Neural crest cell (in vitro differentiated cells): ENCODE data around the gene PLK3. TPM values are rescaled to one million over a fixed set of nuclear protein-coding genes. Genes with fewer than 3 reads are reported as not detected.

Experiments used
- DNase-seq: peaks from one replicate; pipeline ENCODE4 v3.0.0; 2021; ENCODE audit warnings: low read depth, mixed read lengths, low spot score
- H3K27ac Mint-ChIP-seq: one replicate; pipeline ENCODE4 v1.8.0; 2021; ENCODE audit warnings: mild to moderate bottlenecking, mixed read lengths; ENCODE audit not compliant: unreplicated experiment
- H3K27me3 Mint-ChIP-seq: 2 replicates; pipeline ENCODE4 v1.8.0; 2021; ENCODE audit warnings: low read depth, mild to moderate bottlenecking, mixed read lengths
- H3K36me3 Mint-ChIP-seq: 2 replicates; pipeline ENCODE4 v1.8.0; 2021; ENCODE audit warnings: low read depth, mild to moderate bottlenecking, mixed read lengths
- H3K4me1 Mint-ChIP-seq: 2 replicates; pipeline ENCODE4 v1.8.0; 2021; ENCODE audit warnings: mixed read lengths
- H3K4me3 Mint-ChIP-seq: one replicate; pipeline ENCODE4 v1.8.0; 2021; ENCODE audit warnings: mild to moderate bottlenecking, mixed read lengths
- H3K9me3 Mint-ChIP-seq: 2 replicates; pipeline ENCODE4 v1.8.0; 2021; ENCODE audit warnings: mixed read lengths
- total RNA-seq: library from RNA; stranded (reverse); gene quantifications from 2 replicates; pipeline ENCODE4 v1.2.1, GENCODE V29; 2021
- TF ChIP-seq, protein P1 (sequence below): fragments of 200-600 bp; sonication (generic); conservative IDR thresholded peaks from 2 replicates; pipeline ENCODE4 v1.5.0; 2021; ENCODE audit warnings: antibody characterized with exemption, mild to moderate bottlenecking

PLK3 gene
- total RNA-seq, 1 donor from 2014 or later = 15.3 TPM

DNA sequence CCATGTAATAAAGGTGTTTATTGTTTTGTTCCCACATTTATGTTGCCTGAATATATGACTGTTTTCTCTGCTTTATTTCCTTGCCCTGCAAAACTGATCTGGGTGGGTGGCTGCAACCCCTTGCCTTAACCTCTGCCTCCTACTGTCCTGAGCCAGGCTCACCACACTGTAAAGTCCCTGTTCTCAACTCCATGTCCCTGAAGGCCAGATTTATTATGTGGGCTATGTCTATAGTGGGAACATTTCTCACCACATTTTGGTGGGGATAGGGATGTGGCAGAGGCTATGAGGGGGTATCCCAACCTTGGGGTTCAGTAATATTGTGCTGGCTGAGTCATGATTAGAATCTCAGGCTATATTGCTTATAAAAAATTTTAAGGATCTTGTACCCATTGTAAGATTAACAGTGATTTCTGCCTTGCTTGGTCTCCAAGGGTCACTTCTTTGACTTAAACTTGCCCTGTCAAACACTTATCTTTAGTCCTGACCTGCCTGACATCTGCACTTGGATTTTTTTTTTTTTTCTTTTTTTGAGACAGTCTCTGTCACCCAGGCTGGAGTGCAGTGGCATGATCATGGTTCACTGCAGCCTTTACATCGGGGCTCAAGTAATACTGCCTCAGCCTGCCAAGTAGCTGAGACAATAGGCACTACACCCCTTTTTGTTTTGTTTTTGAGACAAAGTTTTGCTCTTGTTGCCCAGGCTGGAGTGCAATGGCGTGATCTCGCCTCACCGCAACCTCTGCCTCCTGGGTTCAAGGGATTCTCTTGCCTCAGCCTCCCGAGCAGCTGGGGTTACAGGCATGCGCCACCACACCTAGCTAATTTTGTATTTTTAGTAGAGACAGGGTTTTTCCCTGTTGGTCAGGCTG lies 21.2 kb upstream of the PLK3 start:
- TF ChIP-seq, protein P1, sequence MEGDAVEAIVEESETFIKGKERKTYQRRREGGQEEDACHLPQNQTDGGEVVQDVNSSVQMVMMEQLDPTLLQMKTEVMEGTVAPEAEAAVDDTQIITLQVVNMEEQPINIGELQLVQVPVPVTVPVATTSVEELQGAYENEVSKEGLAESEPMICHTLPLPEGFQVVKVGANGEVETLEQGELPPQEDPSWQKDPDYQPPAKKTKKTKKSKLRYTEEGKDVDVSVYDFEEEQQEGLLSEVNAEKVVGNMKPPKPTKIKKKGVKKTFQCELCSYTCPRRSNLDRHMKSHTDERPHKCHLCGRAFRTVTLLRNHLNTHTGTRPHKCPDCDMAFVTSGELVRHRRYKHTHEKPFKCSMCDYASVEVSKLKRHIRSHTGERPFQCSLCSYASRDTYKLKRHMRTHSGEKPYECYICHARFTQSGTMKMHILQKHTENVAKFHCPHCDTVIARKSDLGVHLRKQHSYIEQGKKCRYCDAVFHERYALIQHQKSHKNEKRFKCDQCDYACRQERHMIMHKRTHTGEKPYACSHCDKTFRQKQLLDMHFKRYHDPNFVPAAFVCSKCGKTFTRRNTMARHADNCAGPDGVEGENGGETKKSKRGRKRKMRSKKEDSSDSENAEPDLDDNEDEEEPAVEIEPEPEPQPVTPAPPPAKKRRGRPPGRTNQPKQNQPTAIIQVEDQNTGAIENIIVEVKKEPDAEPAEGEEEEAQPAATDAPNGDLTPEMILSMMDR = no peak
- Mint-ChIP-seq H3K27me3 (peaks cover 5% of the 10 kb centered on the region), H3K36me3 (peaks cover 38% of the 10 kb centered on the region), H3K27ac (peak overlapping the region; percentile 28), H3K9me3 (no peaks in the 10 kb centered on the region), H3K4me3 (peak overlapping the region; percentile 90), H3K4me1 (peaks cover 47% of the 10 kb centered on the region)
- no peak for DNase-seq

DNA sequence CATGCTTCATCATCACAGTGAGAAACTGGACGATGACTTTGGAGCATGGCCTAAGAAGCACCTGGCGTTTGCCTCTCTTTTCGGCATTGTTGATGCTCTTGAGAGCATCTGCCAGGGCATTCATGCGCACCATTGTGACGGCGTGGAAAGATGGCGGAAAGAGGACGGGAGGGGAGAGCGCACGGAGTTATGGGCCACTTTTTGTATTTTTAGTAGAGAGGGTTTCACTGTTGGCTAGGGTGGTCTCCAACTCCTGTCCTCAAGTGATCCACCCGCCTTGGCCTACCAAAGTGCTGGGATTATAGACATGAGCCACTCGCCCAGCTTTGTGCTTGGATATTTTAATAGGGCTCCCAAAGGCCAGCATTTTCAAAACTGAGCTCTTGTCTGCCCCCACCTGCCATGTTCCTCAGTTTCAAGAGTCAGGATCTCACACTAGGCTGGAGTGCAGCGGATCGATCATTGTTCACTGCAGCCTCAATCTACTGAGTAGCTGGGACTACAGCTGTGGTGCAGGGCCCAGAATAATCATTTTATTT lies 19.5 kb upstream of the PLK3 start:
- Mint-ChIP-seq H3K4me1 (peaks cover 46% of the 10 kb centered on the region), H3K27me3 (peaks cover 8% of the 10 kb centered on the region), H3K27ac (no peak overlapping the region), H3K4me3 (peak overlapping the region; percentile 90), H3K9me3 (no peaks in the 10 kb centered on the region), H3K36me3 (peaks cover 38% of the 10 kb centered on the region)
- TF ChIP-seq, protein P1 = no peak
- no peak for DNase-seq

DNA sequence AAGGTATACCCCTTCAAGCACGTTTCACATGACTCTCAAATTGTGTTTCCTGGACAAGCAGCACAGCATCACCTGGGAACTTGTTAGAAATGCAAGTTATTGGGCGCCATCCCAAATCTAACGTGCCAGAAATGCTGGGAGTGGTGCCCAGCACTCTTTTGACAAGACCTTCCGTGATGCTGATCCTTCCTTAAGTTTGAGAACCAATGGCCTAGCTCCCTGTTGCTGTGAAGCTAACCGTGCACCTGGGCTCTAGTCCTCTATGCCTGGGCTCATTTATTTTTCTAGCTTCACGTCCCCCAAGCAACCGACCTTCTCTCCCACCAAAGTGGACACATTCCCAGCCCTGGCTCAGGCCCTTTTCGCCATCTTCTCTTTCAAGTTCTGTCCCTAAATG lies 16.5 kb upstream of the PLK3 start:
- Mint-ChIP-seq H3K27ac (no peak overlapping the region), H3K27me3 (peaks cover 10% of the 10 kb centered on the region), H3K4me1 (peaks cover 33% of the 10 kb centered on the region), H3K4me3 (peak overlapping the region; percentile 85), H3K9me3 (no peaks in the 10 kb centered on the region), H3K36me3 (peaks cover 20% of the 10 kb centered on the region)
- TF ChIP-seq, protein P1 = no peak
- DNase-seq = no peak

DNA sequence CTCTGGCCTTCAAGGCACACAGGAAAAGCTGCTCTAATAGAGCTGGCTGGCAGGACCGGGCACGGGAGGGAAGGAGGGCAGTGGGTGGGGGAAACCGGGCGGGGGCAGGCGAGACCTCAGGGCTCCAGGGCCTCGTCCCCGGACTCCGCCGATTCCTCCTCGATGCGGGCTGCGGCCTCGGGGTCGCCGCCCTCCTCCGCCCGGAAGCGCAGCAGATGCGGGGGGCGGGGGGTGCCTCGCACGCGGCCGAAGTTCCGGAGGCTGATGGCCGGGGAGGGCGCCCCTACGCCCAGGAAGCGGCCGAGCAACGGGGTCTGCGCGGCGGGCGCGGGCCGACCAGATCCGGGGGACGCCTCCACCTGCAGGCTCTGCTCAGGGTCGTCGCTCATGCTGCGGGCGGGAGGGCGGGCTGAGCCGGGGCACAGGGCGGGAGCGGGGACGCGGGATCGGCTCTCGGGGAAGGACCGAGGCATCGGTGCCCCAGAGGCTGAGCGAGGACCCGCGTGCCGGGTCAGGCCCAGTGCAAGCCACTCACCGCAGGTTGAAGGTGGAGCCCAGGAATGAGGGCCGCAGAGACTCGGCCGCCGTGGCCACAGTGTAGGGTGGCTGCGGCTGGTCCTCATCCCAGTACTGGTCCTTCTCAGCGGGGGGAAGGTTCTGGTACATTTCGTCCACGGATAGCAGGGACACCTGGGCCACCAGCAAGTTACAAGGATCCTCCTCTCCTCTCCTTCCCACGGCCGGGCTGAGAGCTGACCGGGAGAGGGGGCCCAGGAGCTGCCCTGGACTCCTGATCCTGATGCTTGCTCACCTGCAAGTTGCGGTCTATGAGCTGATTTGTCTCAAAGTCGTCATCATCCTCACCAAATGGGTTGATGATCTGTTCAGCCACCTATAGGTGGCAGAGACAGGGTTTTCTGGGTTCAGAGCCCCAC lies 15.8 kb upstream of the PLK3 start:
- H3K4me3 Mint-ChIP-seq = peak overlapping the region; percentile 85
- peaks cover 10% of the 10 kb centered on the region for H3K27me3 Mint-ChIP-seq
- DNase-seq = no peak
- peaks cover 17% of the 10 kb centered on the region for H3K36me3 Mint-ChIP-seq
- H3K9me3 Mint-ChIP-seq = no peaks in the 10 kb centered on the region
- TF ChIP-seq, protein P1 = no peak
- no peak overlapping the region for H3K27ac Mint-ChIP-seq
- H3K4me1 Mint-ChIP-seq = peaks cover 31% of the 10 kb centered on the region

DNA sequence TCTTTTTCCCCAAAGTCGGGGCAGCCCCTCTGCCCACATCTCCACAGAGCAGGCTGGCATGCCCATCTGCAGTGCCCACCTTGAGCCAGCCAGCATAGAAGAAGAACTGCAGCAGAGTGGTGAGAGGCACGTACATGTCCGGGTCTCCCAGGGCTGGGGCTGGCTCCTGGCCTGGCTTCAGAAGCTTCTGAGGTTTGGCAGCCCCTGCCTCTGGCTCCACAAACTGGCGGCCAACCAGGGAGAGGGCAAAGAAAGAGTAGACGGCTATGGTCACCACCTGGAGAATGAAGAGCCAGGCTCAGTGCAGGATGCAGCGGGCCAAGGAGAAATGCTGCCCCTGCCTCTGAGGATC lies 15.2 kb upstream of the PLK3 start:
- Mint-ChIP-seq H3K36me3 (peaks cover 15% of the 10 kb centered on the region), H3K4me1 (peaks cover 31% of the 10 kb centered on the region), H3K9me3 (no peaks in the 10 kb centered on the region), H3K4me3 (peak overlapping the region; percentile 69), H3K27ac (no peak overlapping the region), H3K27me3 (peaks cover 10% of the 10 kb centered on the region)
- TF ChIP-seq, protein P1 = no peak
- DNase-seq = no peak
